A673 (cell line): ENCODE results near the gene ZNF700. TPM values are rescaled to one million over a fixed set of nuclear protein-coding genes. Genes with fewer than 3 reads are reported as not detected.

ENCODE experiments used
- BruUV-seq: library from RNA; stranded (reverse); fragments of 400-500 nt; replicated peaks from 2 replicates; lab custom pipeline; 2021; lab: Mats Ljungman, UMichigan
- CTCF ChIA-PET: fragments of 300-600 bp; sonication (Branson Sonifier 250); formaldehyde crosslinking; loops from one replicate; lab custom pipeline; 2022; ENCODE audit warnings: antibody characterized with exemption; lab: Charles Lee
- POLR2A ChIA-PET: fragments of 300-600 bp; sonication (Branson Sonifier 250); formaldehyde crosslinking; loops from one replicate; lab custom pipeline; 2022; ENCODE audit warnings: antibody characterized with exemption; ENCODE audit not compliant: low non-redundant PET; lab: Charles Lee
- DNase-seq: peaks from one replicate; pipeline ENCODE4 v3.0.0-alpha.2; 2015; ENCODE audit warnings: low spot score
- H3K27ac ChIP-seq: fragments of 200-600 bp; sonication (generic); 2 replicates; pipeline ENCODE4 v1.5.1; 2016; ENCODE audit warnings: mixed run types, low read depth, mild to moderate bottlenecking, mixed read lengths, antibody characterized with exemption, low read length; ENCODE audit not compliant: poor library complexity, severe bottlenecking
- H3K27me3 ChIP-seq: fragments of 200-600 bp; sonication (generic); replicated peaks from 2 replicates; pipeline ENCODE4 v1.6.1; 2017; ENCODE audit warnings: mixed run types, low read depth, mild to moderate bottlenecking, mixed read lengths, antibody characterized with exemption, low read length; ENCODE audit not compliant: insufficient read depth, poor library complexity
- H3K36me3 ChIP-seq: fragments of 200-600 bp; sonication (generic); 2 replicates; pipeline ENCODE4 v1.6.1; 2016; ENCODE audit warnings: mixed run types, mild to moderate bottlenecking, mixed read lengths, antibody characterized with exemption, low read length; ENCODE audit not compliant: insufficient read depth, poor library complexity, severe bottlenecking
- H3K4me1 ChIP-seq: fragments of 200-600 bp; sonication (generic); 2 replicates; pipeline ENCODE4 v1.6.1; 2017; ENCODE audit warnings: mixed run types, mild to moderate bottlenecking, mixed read lengths, antibody characterized with exemption, low read length; ENCODE audit not compliant: insufficient read depth, poor library complexity, severe bottlenecking
- H3K4me3 ChIP-seq: fragments of 200-600 bp; sonication (generic); 2 replicates; pipeline ENCODE4 v1.5.1; 2016; ENCODE audit warnings: low read depth, mixed run types, mild to moderate bottlenecking, mixed read lengths, low read length; ENCODE audit not compliant: poor library complexity, severe bottlenecking
- H3K9me3 ChIP-seq: fragments of 200-600 bp; sonication (generic); 2 replicates; pipeline ENCODE4 v1.6.1; 2016; ENCODE audit warnings: mixed run types, low read depth, mild to moderate bottlenecking, mixed read lengths, antibody characterized with exemption, low read length; ENCODE audit not compliant: poor library complexity, severe bottlenecking
- EZH2 ChIP-seq: fragments of 200-600 bp; sonication (generic); IDR thresholded peaks from 2 replicates; pipeline ENCODE4 v1.6.1; 2017; ENCODE audit warnings: borderline replicate concordance, low read depth, mild to moderate bottlenecking, mixed read lengths, antibody characterized with exemption, low read length; ENCODE audit not compliant: poor library complexity, severe bottlenecking
- intact Hi-C: fragments of 100-400 bp; cut with micrococcal nuclease; formaldehyde crosslinking; loops from one replicate; pipeline ENCODE4 v1.10.0; 2022; ENCODE audit not compliant: unreplicated experiment
- total RNA-seq: library from RNA; stranded (reverse); gene quantifications from 2 replicates; pipeline ENCODE4 v1.2.3, GENCODE V29; 2021
- TF ChIP-seq, protein P1 (sequence below): fragments of 300-800, 200-600 bp; sonication (generic); conservative IDR thresholded peaks from 2 replicates; pipeline ENCODE4 v1.5.1; 2017; ENCODE audit warnings: low read depth, mild to moderate bottlenecking, antibody characterized with exemption, low read length, moderate library complexity, mixed read lengths

The ZNF700 gene
- total RNA-seq, 1 experiment from 2014 or later: 11.0 TPM

DNA sequence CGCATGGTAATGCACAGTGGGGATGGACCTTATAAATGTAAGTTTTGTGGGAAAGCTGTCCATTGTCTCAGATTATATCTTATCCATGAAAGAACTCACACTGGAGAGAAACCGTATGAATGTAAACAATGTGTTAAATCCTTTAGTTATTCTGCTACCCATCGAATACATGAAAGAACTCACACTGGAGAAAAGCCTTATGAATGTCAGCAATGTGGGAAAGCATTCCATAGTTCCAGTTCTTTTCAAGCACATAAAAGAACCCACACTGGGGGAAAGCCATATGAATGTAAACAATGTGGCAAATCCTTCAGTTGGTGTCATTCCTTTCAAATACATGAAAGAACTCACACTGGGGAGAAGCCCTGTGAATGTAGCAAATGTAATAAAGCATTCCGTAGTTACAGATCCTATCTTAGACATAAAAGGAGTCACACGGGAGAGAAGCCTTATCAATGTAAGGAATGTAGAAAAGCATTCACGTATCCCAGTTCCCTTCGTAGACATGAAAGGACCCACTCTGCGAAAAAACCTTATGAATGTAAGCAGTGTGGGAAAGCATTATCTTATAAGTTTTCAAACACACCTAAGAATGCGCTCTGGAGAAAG is 53.7 kb downstream of the ZNF700 start:
- BruUV-seq: no TSS peak
- Histone ChIP-seq H3K27ac (no peak overlapping the region), H3K9me3 (peaks cover 52% of the 10 kb centered on the region), H3K4me3 (no peak overlapping the region), H3K4me1 (no peaks in the 10 kb centered on the region), H3K27me3 (no peaks in the 10 kb centered on the region), H3K36me3 (no peaks in the 10 kb centered on the region)
- ChIA-PET CTCF (no interaction called here), POLR2A (no interaction called here)
- TF ChIP-seq EZH2: no peak
- TF ChIP-seq, protein P1, sequence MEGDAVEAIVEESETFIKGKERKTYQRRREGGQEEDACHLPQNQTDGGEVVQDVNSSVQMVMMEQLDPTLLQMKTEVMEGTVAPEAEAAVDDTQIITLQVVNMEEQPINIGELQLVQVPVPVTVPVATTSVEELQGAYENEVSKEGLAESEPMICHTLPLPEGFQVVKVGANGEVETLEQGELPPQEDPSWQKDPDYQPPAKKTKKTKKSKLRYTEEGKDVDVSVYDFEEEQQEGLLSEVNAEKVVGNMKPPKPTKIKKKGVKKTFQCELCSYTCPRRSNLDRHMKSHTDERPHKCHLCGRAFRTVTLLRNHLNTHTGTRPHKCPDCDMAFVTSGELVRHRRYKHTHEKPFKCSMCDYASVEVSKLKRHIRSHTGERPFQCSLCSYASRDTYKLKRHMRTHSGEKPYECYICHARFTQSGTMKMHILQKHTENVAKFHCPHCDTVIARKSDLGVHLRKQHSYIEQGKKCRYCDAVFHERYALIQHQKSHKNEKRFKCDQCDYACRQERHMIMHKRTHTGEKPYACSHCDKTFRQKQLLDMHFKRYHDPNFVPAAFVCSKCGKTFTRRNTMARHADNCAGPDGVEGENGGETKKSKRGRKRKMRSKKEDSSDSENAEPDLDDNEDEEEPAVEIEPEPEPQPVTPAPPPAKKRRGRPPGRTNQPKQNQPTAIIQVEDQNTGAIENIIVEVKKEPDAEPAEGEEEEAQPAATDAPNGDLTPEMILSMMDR: no peak
- no peak for DNase-seq
- intact Hi-C loops: no loop called here

DNA sequence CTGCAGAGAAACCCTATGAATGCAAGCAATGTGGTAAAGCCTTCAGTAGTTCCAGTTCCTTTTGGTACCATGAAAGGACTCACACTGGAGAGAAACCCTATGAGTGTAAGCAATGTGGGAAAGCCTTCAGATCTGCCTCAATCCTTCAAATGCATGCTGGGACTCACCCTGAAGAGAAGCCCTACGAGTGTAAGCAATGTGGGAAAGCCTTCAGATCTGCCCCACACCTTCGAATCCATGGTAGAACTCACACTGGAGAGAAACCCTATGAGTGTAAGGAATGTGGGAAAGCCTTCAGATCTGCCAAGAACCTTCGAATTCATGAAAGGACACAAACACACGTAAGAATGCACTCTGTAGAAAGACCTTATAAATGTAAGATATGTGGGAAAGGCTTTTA is 54.6 kb downstream of the ZNF700 start:
- Histone ChIP-seq H3K27ac (no peak overlapping the region), H3K36me3 (no peaks in the 10 kb centered on the region), H3K9me3 (peaks cover 52% of the 10 kb centered on the region), H3K4me3 (no peak overlapping the region), H3K4me1 (no peaks in the 10 kb centered on the region), H3K27me3 (no peaks in the 10 kb centered on the region)
- BruUV-seq: no TSS peak
- no peak for DNase-seq
- TF ChIP-seq EZH2: no peak
- TF ChIP-seq, protein P1: no peak
- ChIA-PET POLR2A (no interaction called here), CTCF (no interaction called here)
- intact Hi-C loops: no loop called here

DNA sequence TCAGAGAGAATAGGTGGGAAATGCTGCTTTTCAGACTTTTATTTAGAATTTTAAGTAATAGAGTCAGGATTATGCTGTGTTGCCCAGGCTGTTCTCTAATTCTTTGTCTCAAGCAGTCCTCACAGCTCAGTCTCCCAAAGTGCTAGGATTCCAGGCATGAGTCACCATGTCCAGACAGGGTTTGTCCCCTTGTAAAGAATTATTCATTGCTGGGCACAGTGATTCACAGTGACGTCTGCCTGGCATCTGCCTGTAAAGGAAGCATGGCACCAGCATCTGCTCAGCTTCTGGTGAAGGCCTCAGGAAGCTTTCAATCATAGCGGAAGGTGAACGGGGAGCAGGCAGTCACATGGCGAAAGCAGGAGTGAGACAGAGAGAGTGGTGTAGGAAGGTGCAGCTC is 57.6 kb downstream of the ZNF700 start:
- CTCF ChIA-PET: no interaction called here
- Histone ChIP-seq H3K4me1 (no peaks in the 10 kb centered on the region), H3K27me3 (no peaks in the 10 kb centered on the region), H3K9me3 (peaks cover 47% of the 10 kb centered on the region), H3K4me3 (no peak overlapping the region), H3K27ac (no peak overlapping the region), H3K36me3 (no peaks in the 10 kb centered on the region)
- BruUV-seq: no TSS peak
- intact Hi-C loops: no loop called here
- no peak for DNase-seq
- no peak for TF ChIP-seq EZH2
- TF ChIP-seq, protein P1: no peak
- POLR2A ChIA-PET: no interaction called here
